Stimulated activated CD8-positive, alpha-beta memory T cell treated with anti-CD3 and anti-CD28 coated beads, Interleukin-7, amount 100 ng/mL, for 48 hours (primary cell): ENCODE measurements around the gene LMNTD2.

Source experiments
- DNase-seq, 2 donors: peaks; one replicate each; pipeline ENCODE4 v3.0.0-alpha.2; 2020; ENCODE audit warnings: low read depth in 1 of 2; ENCODE audit errors: extremely low read depth in 1 of 2

The LMNTD2 gene

DNA sequence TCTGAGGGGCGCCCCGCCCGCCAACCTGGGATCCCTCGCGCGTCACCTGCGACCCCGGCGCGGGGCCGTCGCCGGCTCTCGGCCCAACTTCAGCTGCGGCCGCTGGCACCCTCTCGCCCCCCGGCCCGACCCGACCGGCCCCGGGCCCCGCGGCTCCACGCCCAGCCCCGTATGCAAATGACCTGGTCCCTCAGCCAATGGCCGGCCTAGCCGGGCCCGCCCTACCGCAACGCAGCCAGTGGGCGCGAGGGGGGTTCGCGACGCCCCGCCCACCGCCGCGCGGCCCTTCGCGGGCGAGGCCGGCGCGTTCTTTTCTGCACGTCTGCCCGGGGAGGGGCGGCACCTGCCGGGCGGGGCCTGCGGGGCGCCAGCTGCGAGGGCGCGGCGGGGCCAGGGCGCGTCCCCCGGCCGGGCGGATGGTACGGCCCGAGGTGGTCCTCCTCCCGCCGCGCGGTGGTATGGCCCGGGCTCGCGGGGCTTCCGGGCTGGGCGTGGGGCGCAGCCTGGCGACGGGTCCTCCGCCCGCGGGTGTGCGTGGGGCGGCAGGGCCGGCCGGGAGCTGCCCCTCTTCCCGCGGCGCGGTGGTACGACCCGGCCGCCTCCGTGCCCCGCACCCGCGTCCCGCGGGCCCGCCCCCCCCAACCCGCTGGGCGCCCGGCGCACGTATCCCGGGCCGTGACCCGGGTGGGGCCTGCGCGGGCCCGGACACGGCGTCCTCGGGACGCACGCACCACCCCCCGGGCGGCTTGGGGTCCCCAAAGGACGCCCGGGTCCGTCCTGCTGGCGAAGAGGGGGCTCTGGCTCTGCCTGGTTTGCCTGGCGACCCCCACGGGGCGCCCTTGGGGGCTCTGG, 8.0 kb upstream of the LMNTD2 start:
- DNase-seq = peak; percentile 89 to 94

DNA sequence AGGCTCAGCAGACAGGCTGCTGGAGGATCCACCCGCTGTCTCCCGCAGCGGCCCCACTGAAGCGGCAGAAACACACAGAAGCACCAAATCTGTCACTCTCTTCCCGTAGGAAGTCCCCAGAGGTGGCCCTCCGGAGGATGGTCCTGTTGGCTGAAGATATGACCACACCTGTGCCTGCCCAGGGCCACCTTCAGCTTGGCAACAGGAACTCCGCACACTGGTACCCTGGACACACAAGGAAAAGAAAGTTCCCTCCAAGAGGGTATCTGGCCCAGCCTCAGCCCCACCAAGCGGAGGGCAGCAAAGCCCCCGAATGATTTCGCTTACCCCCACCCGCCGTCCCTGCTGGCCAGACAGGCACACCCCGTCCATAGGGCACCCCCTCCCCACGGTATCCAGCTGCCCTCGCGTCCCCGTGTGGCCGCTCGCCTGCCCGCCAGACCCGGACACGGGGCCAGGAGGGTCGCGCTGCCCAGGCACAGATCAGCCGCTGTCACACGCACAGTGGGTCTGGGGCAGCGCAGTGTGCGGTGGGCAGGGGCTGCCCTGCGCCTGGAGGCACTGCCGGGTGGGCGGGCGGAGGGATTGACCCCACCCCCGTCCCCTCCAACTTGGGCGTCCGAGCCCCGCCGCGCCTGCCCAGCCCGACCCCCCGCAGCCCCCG, 7.2 kb upstream of the LMNTD2 start:
- DNase-seq = no peak

DNA sequence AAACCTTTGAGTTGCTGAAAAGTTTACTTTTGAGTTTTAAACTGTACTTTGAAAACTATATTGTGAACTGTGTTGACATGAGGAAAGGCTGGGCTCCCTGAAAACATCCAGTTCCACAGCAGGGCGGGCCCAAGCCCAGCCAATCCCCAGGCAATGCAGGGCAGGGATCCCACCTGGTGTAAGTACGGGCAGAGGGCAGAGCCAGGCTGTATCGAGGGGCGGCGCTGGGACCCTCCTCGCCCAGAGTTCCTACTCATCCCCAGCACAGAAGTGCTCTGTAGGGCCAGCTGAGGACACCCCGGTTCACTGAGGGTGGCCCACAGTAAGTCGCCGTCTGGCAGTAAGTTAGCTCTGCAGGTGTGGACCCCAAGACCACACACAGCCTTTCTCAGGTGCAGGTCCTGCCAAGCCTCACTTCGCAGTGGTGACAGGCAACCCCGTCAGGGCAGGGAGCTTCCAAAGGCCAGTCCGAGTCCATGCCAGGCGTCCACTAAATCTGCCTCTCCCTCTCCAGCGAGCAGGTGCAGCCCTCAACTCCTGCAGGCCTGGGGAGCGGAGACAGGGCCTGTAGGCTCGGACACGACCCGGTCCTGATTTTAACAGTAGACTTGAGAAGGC, 6.6 kb upstream of the LMNTD2 start:
- no peak for DNase-seq

DNA sequence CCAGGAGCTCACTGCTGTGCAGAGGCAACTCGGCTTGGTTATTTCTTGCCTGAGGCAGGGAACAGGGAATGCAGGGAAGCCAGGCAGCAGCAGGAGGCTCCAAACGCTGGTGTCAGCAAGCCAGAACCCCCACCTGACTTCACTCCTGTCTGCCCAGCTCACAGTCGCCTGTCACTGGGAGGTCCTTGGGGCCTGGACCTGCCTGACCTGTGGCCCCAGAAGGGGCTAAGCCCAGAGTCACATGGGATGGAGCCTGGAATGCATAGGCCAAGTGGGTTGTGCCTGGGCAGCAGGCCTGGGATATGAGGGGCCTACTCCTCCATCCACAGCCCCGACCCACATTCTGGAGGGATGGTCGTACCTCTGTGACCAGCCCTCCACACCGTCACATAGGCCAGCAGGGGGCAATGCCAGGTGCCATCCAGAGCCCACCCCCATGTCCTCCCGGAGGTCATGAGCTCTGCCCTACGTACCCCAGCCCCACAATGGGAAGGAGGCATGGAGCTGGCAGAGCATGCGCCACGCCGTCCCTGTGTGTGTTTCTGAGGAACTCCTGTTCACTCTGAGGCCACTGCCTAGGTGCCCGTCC, 5.5 kb upstream of the LMNTD2 start:
- DNase-seq = no peak

DNA sequence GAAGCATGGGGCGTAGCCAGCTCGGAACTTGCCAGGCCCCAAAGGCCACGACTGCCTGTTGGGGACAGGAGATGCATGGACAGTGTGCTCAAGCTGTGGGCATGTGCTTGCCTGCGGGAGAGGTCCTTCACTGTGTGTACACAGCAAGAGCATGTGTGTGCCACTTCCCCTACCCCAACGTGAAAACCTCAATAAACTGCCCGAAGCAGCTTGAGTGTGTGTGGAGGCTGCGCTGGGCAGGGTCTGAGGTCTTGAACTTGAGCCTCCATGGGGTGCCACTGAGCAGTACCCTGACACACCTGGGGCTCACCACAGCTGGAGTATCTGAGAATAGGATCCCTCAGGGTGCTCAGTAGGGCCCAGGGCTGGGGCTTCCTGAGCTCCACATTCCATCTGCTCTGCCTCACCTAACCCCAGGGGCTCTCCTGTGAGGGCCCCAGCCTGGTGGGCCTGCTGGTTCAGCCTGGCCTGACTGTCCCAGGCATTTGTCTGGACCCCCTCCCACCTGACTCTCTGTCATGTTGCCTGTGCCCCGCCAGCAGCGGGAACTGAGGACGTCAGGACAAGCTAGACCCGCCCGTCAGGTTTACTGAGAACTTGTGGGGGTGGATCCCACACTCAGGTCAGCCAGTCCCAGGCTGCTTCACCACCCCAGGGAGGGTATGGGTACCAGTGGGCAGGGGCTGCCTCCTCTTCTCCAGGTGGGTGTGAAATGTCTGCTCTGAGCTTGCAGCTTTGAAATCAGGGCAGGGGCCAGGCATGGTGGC, 3.5 kb upstream of the LMNTD2 start:
- no peak for DNase-seq

DNA sequence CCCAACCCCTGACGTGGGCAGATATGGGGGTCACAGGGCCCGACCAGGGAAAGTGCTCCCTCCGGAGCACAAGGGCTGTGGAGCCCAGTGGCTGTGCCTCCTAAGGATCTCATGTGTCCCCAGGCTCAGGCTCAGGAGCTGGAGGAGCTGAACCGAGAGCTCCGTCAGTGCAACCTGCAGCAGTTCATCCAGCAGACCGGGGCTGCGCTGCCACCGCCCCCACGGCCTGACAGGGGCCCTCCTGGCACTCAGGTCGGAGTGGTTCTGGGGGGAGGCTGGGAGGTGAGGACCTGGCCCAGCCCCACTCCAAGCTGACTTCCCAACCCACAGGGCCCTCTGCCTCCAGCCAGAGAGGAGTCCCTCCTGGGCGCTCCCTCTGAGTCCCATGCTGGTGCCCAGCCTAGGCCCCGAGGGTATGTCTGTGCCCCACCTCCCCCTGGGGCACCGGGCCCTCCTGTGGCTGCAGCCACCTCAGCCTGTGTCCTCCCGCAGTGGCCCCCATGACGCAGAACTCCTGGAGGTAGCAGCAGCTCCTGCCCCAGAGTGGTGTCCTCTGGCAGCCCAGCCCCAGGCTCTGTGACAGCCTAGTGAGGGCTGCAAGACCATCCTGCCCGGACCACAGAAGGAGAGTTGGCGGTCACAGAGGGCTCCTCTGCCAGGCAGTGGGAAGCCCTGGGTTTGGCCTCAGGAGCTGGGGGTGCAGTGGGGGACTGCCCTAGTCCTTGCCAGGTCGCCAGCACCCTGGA, 2.7 kb upstream of the LMNTD2 start:
- DNase-seq = no peak

DNA sequence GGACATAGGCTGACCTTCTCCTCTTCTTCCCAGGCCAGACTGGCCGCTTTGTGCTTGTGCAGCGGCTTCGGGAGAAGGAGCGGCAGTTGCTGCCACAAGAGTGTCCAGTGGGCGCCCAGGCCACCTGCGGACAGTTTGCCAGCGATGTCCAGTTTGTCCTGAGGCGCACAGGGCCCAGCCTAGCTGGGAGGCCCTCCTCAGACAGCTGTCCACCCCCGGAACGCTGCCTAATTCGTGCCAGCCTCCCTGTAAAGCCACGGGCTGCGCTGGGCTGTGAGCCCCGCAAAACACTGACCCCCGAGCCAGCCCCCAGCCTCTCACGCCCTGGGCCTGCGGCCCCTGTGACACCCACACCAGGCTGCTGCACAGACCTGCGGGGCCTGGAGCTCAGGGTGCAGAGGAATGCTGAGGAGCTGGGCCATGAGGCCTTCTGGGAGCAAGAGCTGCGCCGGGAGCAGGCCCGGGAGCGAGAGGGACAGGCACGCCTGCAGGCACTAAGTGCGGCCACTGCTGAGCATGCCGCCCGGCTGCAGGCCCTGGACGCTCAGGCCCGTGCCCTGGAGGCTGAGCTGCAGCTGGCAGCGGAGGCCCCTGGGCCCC, 1.6 kb upstream of the LMNTD2 start:
- no peak for DNase-seq

DNA sequence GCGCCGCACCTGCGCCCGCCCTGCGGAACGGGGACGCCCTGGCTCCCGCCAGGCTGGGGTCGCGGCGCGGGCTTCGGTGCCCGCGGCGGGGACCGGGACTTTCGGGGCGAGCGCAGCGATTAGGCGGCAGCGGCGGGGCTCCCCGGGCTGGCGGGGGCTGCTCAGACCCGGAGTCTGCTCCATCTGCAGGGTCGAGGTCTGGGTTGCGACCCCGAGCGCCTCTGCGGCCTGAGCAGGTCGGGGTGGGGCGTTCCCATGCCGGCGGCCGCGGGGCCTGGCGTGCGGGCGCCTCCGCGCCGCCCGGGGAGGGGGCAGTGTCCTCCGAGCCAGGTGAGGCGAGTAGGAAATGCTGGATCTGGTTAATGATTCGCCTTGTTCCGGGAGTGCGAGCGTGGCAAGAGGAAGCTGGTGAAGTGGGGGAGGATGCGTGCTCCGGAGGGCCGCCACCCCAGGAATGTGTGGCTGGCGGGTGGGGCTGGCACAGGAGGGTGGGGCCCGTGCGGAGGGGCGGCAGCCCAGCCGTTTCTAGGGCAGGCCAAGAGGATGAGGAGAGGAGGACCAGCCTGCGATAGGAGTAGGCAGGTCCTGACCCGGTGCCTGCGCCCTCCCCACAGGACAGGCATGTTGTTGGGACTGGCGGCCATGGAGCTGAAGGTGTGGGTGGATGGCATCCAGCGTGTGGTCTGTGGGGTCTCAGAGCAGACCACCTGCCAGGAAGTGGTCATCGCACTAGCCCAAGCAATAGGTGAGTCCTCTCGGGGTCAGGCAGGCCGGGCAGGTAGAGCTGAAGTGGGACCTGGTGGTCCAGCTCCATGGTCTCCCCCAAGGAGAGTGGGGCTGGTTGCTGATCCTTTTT, 838 bp upstream of the LMNTD2 start:
- no peak for DNase-seq

DNA sequence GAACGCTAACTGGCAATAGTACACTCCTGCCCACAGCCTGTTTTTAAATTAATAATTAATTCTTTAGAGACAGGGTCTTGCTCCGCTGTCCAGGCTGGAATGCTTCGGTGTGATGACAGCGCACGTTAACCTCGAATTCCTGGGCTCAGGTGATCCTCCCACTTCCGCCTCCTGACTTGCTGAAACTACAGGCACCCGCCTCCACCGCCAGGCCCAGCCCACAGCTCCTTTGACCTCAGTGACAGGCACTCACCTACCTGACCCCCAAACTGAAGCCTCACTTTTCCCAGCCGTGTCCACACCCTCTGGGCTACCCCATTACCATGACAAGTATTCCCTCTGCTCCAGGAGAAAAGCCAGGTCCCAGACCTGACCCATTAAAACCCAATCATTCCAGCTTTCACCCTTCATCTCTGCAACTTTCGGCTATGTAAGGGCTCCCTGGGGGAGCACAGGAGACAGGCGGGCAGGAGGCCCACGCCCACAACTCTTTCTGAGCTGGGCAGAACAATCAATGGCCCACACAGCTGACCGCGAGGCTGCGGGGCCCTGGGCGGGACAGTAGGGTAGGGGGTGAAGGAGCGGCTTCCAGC, 730 bp downstream of the LMNTD2 start:
- no peak for DNase-seq

DNA sequence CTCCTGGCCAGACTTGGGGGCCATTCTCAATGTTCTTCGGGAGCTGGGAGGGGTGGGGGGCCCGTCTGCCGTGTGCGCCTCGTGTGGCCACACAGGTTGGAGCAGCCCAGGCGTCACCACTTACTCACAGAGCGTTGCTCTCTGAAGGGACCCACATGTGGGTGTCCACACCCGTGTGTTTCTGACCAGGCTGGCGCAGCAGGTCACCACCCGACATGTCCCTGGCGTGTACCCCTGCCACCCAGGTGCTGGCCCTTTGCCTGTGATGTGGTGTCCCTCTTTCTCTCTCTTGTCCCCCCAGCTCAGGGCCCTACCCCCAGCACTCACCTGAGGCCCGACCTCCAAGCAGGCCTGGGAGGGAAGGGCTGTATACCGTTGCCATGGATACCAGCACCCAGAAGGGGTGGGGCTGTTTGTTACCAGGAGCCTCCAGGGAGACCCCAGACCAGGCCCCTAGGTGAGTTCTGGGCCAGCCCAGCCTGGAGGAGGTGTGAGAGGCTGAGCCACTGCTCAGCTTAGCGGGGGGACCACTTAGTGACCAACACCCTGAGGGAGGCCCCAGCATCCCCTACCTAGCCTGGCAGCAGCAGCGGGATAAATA, 1.4 kb downstream of the LMNTD2 start:
- DNase-seq = no peak

DNA sequence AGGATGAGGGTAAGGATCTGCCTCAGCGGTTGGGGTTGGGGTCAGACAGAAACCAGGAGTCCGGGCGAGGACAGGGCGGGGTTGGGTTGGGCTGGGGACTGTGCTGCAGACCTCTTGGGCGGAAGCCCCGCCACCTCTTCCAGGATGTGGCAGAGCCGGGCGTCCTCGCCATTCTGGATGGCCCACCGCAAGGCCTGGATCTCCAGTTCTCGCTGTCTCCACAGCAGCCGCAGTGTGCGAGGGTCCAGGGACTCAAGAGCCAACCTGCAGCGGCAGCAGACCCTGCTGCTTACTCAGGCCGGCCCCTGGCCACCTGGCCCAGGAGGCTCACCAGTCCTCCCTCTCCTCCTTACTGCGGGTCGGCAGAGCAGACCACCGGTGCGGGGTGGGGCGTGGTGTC, 2.0 kb downstream of the LMNTD2 start:
- no peak for DNase-seq

DNA sequence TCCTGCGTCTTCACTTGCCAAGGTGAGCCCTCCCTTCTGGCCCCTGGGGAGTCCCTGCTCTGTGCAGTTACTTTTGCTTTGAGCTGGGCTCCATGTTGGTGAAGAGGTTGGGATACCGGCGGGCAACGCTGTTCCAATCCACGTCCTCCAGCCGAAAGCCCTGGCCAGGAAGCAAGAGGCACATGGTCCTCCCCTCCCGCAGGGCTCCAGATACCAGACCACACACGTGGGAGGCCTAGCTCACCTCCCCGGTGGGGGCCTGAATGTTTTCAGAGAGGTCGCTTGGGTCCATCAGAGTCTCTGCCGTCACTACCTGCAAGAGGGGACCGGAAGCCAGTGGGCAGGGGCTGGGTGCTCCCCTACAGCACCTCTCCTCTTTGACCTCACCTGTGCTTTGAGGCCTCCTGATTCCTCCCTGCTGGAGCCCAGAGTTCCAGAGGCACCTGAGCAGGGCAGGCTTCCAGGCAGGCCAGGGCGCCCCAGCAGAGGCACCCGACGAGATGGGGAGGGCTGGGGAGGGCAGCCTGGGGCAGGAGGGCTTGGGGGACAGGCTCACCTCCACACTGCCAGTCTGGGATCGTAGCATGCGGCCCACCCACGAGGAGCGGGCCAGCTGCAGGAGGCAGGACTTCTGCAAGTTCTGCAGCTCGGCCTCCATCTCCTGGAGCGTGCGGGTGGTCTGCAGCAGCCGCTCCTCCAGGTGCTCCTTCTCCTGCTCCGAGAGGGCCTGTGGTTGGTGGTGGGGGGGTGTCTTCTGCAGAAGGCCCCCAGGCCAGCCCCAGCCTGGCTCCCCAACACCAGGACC, 3.0 kb downstream of the LMNTD2 start:
- DNase-seq = no peak

DNA sequence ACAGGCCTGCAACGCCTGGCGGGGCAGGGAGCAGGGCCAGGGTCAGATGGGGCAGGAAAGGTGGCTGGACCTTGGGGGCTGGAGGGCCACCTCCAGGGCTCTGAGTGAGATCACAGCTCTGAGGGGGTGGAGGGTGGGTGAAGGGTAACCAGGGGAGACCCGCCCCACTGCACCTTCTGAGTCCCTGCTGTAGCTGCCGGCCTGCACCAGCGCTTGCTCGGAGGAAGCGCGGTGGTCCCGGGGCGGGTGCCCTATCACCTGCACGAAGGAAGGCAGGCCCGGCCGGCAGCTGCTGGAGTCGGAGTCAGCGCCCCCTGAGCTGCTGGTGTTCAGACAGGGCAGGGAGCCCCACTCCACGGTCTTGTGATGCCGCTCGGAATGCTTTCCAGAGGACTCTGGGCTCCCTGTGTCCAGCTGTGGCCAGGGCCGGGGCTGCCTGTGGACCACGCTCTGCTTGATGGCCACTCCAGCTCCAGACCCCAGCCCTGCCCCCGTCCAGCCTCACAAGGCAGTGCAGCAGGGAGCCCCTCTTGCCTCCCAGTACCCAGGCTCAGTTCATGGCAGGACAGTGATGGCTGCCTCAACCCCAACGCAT, 3.8 kb downstream of the LMNTD2 start:
- no peak for DNase-seq

DNA sequence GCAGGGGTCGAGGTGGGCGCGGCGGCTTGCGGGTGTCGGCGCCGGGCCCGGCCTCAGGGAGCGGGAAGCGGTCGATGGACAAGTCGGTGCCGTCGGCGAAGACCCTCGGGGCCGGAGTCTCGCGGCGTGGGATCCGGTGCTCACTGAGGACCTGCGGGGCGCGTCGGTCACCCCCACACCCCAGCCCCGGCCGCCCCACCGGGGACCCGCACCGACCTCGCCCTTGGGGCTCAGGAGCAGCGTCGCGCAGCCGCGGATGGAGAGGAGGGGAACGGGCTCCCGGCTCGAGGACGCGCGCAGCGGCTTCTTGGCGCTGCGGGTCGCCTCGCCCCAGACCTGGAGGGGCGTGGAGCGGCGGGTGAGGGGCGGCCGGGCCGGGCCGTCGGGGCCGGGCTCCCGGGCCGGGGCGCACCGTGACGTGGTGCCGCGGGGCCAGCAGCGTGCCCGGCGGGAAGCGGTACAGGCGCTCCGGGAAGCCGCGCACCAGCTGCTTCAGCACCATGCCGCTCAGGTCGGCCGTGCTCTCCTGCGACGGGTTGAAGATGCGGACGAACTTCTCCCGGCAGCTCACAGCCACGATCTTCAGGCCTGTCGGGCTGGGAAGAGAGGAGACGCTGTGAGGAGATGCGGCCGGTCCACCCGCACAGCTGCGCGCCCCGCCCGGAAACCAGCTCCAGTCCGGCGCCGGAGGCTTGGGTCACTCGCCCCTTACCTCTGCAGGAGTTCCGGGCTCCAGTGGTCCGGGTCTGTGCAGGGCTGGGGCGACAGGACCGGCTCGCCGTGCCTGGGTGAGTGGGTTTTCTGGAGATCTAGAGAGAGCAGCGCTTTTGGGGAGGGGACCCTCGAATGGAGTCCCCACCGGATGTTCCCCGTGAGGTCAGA, 4.5 kb downstream of the LMNTD2 start:
- no peak for DNase-seq

DNA sequence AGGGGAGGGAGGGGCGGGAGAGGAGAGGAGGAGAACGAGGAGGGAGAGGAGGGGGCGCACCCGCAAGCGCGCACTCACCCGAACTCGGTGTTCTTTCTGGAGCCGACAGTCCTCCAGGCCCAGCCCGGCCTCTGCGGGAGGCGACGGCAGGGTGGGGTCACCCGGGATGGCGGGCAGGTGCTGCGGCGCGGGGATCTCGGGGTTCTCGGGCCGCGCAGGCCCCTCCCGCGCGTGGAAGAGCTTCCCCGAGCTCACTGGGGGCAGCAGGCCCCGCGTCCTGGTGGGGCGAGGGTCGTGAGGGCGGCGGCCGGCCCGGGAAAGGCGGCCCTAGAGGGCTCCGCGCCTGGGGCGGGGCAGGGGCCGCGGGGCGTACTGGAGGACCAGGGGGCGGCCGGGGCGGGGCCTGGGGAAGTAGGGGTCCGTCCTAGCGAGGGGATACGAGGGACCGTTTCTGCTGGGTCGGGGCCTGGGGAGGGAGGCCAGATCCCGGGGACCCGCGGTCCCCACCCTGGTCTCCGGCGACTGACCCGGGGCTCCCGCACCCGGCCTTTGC, 5.2 kb downstream of the LMNTD2 start:
- DNase-seq = no peak
